Thoracic aorta (tissue), 2 donors: Measurements from ENCODE around the gene EEFSEC. TPM values are rescaled to one million over a fixed set of nuclear protein-coding genes. Genes with fewer than 3 reads are reported as not detected.

Experiments
- ATAC-seq: fragments of 150-250 bp; one replicate; pipeline ENCODE4 v1.8.0; 2017; ENCODE audit warnings: low read depth; ENCODE audit not compliant: insufficient number of reproducible peaks, low FRiP score
- DNase-seq: peaks from one replicate; pipeline ENCODE4 v3.0.0-alpha.2; 2020; ENCODE audit warnings: low spot score
- H3K27ac ChIP-seq, 2 donors: fragments of 200-600 bp; sonication (generic); 1 replicate in 1 of 2; 2 replicates in 1 of 2; pipeline ENCODE4 v1.5.1; 2016; ENCODE audit warnings: mild to moderate bottlenecking in 2 of 2, moderate library complexity in 2 of 2
- H3K27me3 ChIP-seq: fragments of 200-600 bp; sonication (generic); replicated peaks from 2 replicates; pipeline ENCODE4 v1.6.0; 2016; ENCODE audit warnings: mild to moderate bottlenecking; ENCODE audit not compliant: insufficient read depth
- H3K36me3 ChIP-seq: fragments of 200-600 bp; sonication (generic); one replicate; pipeline ENCODE4 v1.5.1; 2016
- H3K4me1 ChIP-seq, 2 donors: fragments of 200-600 bp; sonication (generic); 1 replicate in 1 of 2; 2 replicates in 1 of 2; pipeline versions ENCODE4 v1.5.1 to v1.6.0; 2016; ENCODE audit warnings: low read depth in 2 of 2, mild to moderate bottlenecking in 1 of 2; ENCODE audit not compliant: control insufficient read depth in 1 of 2
- H3K4me3 ChIP-seq: fragments of 200-600 bp; sonication (generic); 2 replicates; pipeline ENCODE4 v1.5.1; 2016; ENCODE audit warnings: mild to moderate bottlenecking
- H3K9me3 ChIP-seq: fragments of 200-600 bp; sonication (generic); 2 replicates; pipeline ENCODE4 v1.5.1; 2016
- CTCF ChIP-seq: fragments of 200-600 bp; sonication (generic); IDR thresholded peaks from one replicate; pipeline ENCODE4 v1.5.1; 2019; ENCODE audit warnings: antibody characterized with exemption
- total RNA-seq, 2 donors: library from RNA; depleted of rRNA; stranded (reverse); fragments of >200 nt; gene quantifications; one replicate each; pipeline versions ENCODE4 v1.1.0 to v1.2.3, GENCODE V29; 2016

Gene EEFSEC
- total RNA-seq, 2 donors from 2014 or later, result 16.1 to 17.5 TPM

DNA sequence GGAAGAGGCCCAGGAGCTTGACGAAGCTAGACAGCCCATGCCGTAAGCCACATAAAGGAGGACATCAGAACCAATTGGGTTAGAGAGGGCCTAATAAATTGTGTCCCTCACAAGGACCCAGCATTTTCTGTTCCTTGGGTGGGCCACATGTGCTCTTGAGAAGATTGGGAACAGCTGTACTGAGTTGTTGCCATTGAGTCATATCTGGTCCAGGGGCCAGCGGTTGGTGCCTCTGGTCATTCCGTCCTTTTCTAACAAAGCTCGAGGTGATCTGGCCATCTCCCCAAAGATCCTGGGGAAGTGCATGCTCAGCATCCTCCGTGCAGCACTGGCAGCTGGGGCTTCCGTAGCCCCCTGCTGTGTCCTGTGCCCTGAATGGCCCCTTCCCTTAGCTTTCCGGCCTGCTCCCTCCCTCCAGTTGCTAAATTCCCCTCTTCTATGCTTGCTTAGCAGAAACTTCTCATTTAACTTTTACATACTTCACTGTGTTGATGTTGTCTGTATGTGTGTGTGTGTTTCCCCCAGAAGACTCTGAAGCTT, 73.0 kb downstream of the EEFSEC start:
- H3K9me3 ChIP-seq, result peaks cover 6% of the 10 kb centered on the region
- H3K4me3 ChIP-seq, result no peak overlapping the region
- TF ChIP-seq CTCF, result no peak
- H3K4me1 ChIP-seq, result peaks cover 9 to 42% of the 10 kb centered on the region in 2 donors
- H3K27me3 ChIP-seq, result no peaks in the 10 kb centered on the region
- no peaks in the 10 kb centered on the region for H3K36me3 ChIP-seq
- H3K27ac ChIP-seq, result no peak overlapping the region
- DNase-seq (no peak), ATAC-seq (no peak)

GRCh38 chr3:128226795-128227395, 73.6 kb downstream of the EEFSEC start:
- Histone ChIP-seq H3K27me3 (no peaks in the 10 kb centered on the region), H3K4me3 (no peak overlapping the region), H3K9me3 (peaks cover 6% of the 10 kb centered on the region), H3K36me3 (no peaks in the 10 kb centered on the region), H3K27ac (no peak overlapping the region), H3K4me1 (peaks cover 16 to 49% of the 10 kb centered on the region in 2 donors)
- peak; percentile 55 for TF ChIP-seq CTCF
- ATAC-seq (no peak), DNase-seq (no peak)

GRCh38 chr3:128227507-128227906, 74.2 kb downstream of the EEFSEC start:
- Histone ChIP-seq H3K36me3 (no peaks in the 10 kb centered on the region), H3K27ac (no peak overlapping the region), H3K27me3 (no peaks in the 10 kb centered on the region), H3K4me3 (no peak overlapping the region), H3K9me3 (peaks cover 6% of the 10 kb centered on the region), H3K4me1 (peaks cover 18 to 55% of the 10 kb centered on the region in 2 donors)
- ATAC-seq (no peak), DNase-seq (no peak)
- TF ChIP-seq CTCF, result no peak

DNA sequence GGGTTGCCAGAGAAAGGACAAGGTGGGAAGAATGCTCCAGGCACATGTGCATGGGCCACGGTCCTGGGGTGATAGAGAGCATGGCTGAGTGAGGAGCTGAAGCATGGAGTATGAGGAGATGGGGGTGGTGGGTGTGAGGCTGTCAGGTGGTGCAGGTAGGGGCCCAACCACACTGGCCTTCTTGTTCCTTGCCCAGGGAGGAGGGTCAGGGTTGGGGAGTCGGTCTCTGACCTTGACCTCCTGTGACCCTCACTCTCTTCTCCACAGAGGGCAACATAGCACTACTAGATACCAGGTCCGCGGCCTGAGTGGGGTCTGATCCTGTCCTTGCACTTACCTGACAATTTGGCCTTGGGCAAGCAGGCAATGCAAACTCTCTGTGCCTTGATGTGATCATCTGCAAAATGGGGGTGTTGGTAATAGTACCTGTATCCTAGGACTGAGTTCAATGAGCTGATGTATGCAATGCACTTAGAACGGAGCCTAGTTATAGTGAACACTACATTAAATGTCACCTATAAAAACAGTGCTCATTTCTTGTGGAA, 75.2 kb downstream of the EEFSEC start:
- Histone ChIP-seq H3K4me1 (peaks cover 18 to 61% of the 10 kb centered on the region in 2 donors), H3K4me3 (no peak overlapping the region), H3K27ac (peak overlapping the region in 1 of 2 donors; percentile 62), H3K36me3 (no peaks in the 10 kb centered on the region), H3K9me3 (no peaks in the 10 kb centered on the region), H3K27me3 (no peaks in the 10 kb centered on the region)
- ATAC-seq (no peak), DNase-seq (no peak)
- TF ChIP-seq CTCF, result no peak

DNA sequence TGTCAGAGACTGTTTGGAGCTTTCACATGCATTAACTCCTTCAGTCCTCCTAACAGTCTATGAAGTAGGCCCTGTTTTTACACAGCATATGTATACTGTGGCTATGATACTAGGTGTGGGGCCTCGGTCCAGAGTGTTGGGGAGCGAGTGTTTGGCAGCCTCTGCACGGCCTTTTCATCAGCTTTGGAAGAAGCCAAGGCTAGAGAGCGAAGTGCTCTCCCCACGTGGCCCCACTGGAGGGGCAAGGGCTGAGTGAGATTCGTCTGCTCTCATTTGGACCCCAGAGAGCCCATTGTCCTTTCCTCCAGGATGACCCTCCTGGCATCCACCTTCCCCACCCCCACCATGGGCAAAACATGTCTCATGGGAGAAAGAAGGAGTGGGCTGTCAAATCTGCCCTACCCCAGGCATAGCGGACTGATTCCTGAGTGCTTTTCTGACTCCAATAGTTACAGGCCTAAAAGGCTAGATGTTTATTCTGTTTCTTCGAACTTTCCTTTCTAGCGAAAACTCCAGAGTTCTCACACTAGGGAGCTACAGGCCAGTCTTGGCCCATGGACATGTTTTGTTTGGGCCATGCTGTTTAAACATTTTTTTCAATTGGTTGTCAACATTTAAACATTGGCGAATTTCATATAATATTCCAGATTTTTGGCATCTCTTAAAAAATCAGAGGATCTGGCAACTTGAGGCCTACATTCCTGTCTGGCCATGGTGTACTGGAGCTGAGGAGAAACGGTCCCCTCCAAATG, 76.0 kb downstream of the EEFSEC start:
- no peaks in the 10 kb centered on the region for H3K9me3 ChIP-seq
- no peak for TF ChIP-seq CTCF
- peaks cover 18 to 61% of the 10 kb centered on the region in 2 donors for H3K4me1 ChIP-seq
- DNase-seq (no peak), ATAC-seq (peak; percentile 44)
- H3K27ac ChIP-seq, result peak overlapping the region; percentile 62 to 80
- no peaks in the 10 kb centered on the region for H3K36me3 ChIP-seq
- no peaks in the 10 kb centered on the region for H3K27me3 ChIP-seq
- H3K4me3 ChIP-seq, result peak overlapping the region; percentile 51
